Activated CD4-positive, alpha-beta T cell treated with anti-CD3 and anti-CD28 coated beads, Interleukin-2, amount 50 U/mL, for 48 hours (primary cell): ENCODE measurements around the gene AKIRIN2.

Experiments used
- DNase-seq, 2 experiments: peaks; one replicate each; pipeline ENCODE4 v3.0.0-alpha.2; 2020

Gene AKIRIN2

GRCh38 chr6:87701676-87702588 is at the start of gene AKIRIN2:
AKIRIN2 (minus strand) TSS chr6:87702233; CDS start chr6:87701684, 549 bp downstream.
- peak; percentile 94 to 97 for DNase-seq

GRCh38 chr6:87747646-87748045 is 45.6 kb upstream of the AKIRIN2 start:
- DNase-seq, result no peak

- DNase-seq, result no peak
Measured at GRCh38 chr6:87745966-87746721, 44.1 kb upstream of the AKIRIN2 start.

GRCh38 chr6:87743454-87743853 is 41.4 kb upstream of the AKIRIN2 start:
- DNase-seq, result no peak

GRCh38 chr6:87742106-87742505 is 40.1 kb upstream of the AKIRIN2 start:
- peak; percentile 58 to 70 for DNase-seq

GRCh38 chr6:87741001-87741650 is 39.1 kb upstream of the AKIRIN2 start:
- DNase-seq, result no peak

GRCh38 chr6:87738744-87739143 is 36.7 kb upstream of the AKIRIN2 start:
- DNase-seq, result no peak

GRCh38 chr6:87738000-87738399 is 36.0 kb upstream of the AKIRIN2 start:
- DNase-seq, result no peak

GRCh38 chr6:87736809-87737540 is 34.9 kb upstream of the AKIRIN2 start:
- no peak for DNase-seq

- peak in 1 of 2 experiments; percentile 31 for DNase-seq
Measured at GRCh38 chr6:87731818-87732661, 30.0 kb upstream of the AKIRIN2 start.

- DNase-seq, result no peak
Measured at GRCh38 chr6:87731080-87731479, 29.0 kb upstream of the AKIRIN2 start.

GRCh38 chr6:87729965-87730719 is 28.1 kb upstream of the AKIRIN2 start:
- no peak for DNase-seq

GRCh38 chr6:87728706-87729105 is 26.7 kb upstream of the AKIRIN2 start:
- DNase-seq, result no peak

GRCh38 chr6:87724983-87725811 is 23.2 kb upstream of the AKIRIN2 start:
- DNase-seq, result no peak

GRCh38 chr6:87723170-87724078 is 21.4 kb upstream of the AKIRIN2 start:
- no peak for DNase-seq

- no peak for DNase-seq
Measured at GRCh38 chr6:87722540-87723169, 20.6 kb upstream of the AKIRIN2 start.

- no peak for DNase-seq
Measured at GRCh38 chr6:87721311-87721710, 19.3 kb upstream of the AKIRIN2 start.
